BLaER1 (cell line): ENCODE results near the gene S1PR1.
"Not testable (repeated sequence)": the region's sequence is repeated elsewhere in the genome, so short reads cannot be mapped to it uniquely, and the experiment has no call there.

ENCODE experiments used
- H3K27ac ChIP-seq: shearing (Covaris generic); formaldehyde crosslinking; 2 replicates; pipeline ENCODE4 v1.8.1; 2022
- H3K27me3 ChIP-seq: shearing (Covaris generic); formaldehyde crosslinking; 2 replicates; pipeline ENCODE4 v1.8.1; 2022
- H3K36me3 ChIP-seq: shearing (Covaris generic); formaldehyde crosslinking; 2 replicates; pipeline ENCODE4 v1.8.1; 2022
- H3K4me1 ChIP-seq: shearing (Covaris generic); formaldehyde crosslinking; 2 replicates; pipeline ENCODE4 v1.8.1; 2022
- H3K4me2 ChIP-seq: shearing (Covaris generic); formaldehyde crosslinking; 2 replicates; pipeline ENCODE4 v1.8.1; 2022
- H3K4me3 ChIP-seq: shearing (Covaris generic); formaldehyde crosslinking; 2 replicates; pipeline ENCODE4 v1.8.1; 2022
- H3K9ac ChIP-seq: shearing (Covaris generic); formaldehyde crosslinking; 2 replicates; pipeline ENCODE4 v1.8.1; 2022
- H3K9me3 ChIP-seq: shearing (Covaris generic); formaldehyde crosslinking; 2 replicates; pipeline ENCODE4 v1.8.1; 2022
- H4K20me1 ChIP-seq: shearing (Covaris generic); formaldehyde crosslinking; 2 replicates; pipeline ENCODE4 v1.8.1; 2022
- Cebpa-rat ChIP-seq: shearing (Covaris generic); IDR thresholded peaks from 2 replicates; pipeline ENCODE4 v1.8.1; 2022

S1PR1 gene

DNA sequence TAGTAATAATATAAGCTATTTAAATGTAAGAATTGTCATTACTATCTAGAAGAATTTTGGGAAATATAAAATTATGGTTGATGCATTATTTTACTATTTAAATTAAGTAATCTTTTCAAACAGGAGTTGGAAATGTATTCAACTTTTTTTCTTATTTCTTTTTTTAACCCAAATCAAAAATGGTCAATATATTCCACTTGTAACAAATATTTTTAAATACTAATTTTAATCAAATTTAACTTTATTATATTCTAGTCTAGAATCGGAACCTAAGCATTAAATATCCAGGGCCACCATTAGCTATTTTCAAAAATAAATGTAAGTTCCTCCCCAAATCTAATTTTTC, 37.2 kb upstream of the S1PR1 start:
- H3K27ac ChIP-seq = no peak overlapping the region
- H3K4me3 ChIP-seq = no peak overlapping the region
- H3K9ac ChIP-seq = no peak overlapping the region
- H3K9me3 ChIP-seq = no peaks in the 10 kb centered on the region
- H3K27me3 ChIP-seq = no peaks in the 10 kb centered on the region
- peaks cover 11% of the 10 kb centered on the region for H3K4me1 ChIP-seq
- no peak for TF ChIP-seq Cebpa-rat
- no peaks in the 10 kb centered on the region for H3K36me3 ChIP-seq
- H3K4me2 ChIP-seq = peak overlapping the region; percentile 43
- no peaks in the 10 kb centered on the region for H4K20me1 ChIP-seq

DNA sequence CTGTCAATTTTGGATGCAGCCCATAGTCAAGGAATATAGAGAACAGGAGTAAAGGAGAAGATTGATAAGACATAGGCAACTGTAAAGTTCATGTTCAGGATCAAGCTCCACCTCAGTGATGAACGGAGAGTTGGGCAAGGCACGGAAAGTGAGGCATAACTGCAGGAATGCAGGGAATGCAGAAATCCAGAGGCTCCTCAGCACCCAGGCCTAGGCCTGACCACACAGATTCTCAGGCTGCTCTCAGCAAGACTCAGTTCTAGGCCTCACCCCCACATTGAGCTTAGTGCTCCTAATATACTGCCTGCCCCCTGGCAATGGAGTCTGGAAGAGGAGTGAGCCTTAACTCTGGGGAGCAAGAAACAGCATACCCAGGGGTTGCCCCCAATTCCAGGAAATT, 36.3 kb upstream of the S1PR1 start:
- Histone ChIP-seq H3K27me3 (no peaks in the 10 kb centered on the region), H4K20me1 (no peaks in the 10 kb centered on the region), H3K4me2 (no peak overlapping the region), H3K4me1 (peaks cover 11% of the 10 kb centered on the region), H3K36me3 (no peaks in the 10 kb centered on the region), H3K4me3 (no peak overlapping the region), H3K9ac (no peak overlapping the region), H3K27ac (no peak overlapping the region), H3K9me3 (no peaks in the 10 kb centered on the region)
- no peak for TF ChIP-seq Cebpa-rat

DNA sequence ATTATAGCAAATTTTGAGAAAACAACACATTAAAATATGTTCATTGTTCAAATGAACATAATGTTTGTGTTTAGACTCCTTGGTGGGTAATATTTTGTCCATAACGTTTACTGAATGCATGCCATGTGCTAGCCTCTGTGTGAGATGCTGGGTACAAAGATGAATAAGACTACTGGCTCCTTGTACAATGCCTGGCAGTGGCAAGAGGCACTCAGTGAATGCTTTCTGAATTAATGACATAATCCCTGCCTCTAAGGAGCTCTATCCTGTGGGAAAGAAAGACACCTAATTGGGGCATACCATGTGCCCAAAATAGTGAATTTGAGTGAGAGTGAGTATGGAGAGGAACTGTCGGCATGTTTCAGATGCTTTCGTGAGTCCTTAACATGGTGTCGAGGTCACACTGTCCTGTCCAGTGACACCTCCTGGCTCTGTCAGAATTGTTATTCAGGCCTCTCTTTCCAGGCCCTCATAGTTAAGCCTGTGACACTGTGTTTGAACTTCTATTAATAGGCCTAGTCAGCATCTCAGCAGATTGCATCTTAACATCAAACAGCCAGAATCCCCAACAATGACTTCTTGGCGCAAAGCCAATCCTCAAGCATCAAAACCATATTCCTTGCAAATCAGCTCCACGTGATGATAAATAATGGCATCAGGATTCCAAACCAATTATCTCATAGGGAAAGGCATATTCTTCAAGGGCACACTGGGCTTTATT, 32.8 kb upstream of the S1PR1 start:
- no peak overlapping the region for H3K27ac ChIP-seq
- no peak overlapping the region for H3K9ac ChIP-seq
- no peaks in the 10 kb centered on the region for H3K27me3 ChIP-seq
- H3K4me1 ChIP-seq = peaks cover 6% of the 10 kb centered on the region
- no peak for TF ChIP-seq Cebpa-rat
- no peaks in the 10 kb centered on the region for H4K20me1 ChIP-seq
- H3K9me3 ChIP-seq = no peaks in the 10 kb centered on the region
- H3K36me3 ChIP-seq = no peaks in the 10 kb centered on the region
- H3K4me2 ChIP-seq = no peak overlapping the region
- no peak overlapping the region for H3K4me3 ChIP-seq

DNA sequence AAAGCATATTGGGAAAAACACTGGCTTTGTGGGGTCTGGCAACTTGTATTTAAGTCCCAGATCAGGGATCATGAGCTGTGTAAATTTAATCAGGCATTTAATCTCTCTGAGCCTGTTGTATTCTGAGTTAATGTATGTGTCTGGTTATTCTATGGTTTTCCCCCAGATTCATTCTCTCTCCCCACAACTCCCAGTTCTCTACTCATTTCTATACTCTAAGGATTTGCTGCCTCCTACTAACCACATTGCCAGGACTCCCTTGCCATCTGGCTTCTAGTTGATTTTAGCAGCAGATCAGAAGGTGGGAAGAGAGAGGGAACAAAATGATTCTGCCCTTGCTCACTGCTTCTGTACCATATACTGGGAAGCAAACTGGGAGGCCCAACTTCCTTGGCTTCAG, 31.4 kb upstream of the S1PR1 start:
- H3K36me3 ChIP-seq = no peaks in the 10 kb centered on the region
- H3K4me2 ChIP-seq = no peak overlapping the region
- H3K27ac ChIP-seq = no peak overlapping the region
- H3K27me3 ChIP-seq = no peaks in the 10 kb centered on the region
- no peaks in the 10 kb centered on the region for H3K4me1 ChIP-seq
- no peak overlapping the region for H3K9ac ChIP-seq
- no peak for TF ChIP-seq Cebpa-rat
- no peaks in the 10 kb centered on the region for H4K20me1 ChIP-seq
- H3K9me3 ChIP-seq = no peaks in the 10 kb centered on the region
- no peak overlapping the region for H3K4me3 ChIP-seq

DNA sequence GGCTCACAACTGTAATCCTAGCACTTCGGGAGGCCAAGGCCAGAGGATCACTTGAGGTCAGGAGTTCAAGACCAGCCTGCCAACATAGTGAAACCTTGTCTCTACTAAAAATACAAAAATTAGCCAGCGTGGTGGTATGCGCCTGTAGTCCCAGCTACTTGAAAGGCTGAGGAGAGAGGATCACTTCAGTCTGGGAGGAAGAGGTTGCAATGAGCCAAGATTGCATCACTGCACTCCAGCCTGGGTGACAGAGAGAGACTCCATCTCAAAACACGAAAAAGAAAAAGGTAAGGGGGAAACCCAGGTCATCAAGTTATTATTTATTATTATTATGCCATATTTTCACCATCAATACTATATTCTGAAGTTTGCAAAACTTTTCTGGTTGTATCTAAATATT, 30.7 kb upstream of the S1PR1 start:
- H4K20me1 ChIP-seq, H3K4me2 ChIP-seq, H3K27ac ChIP-seq, H3K9me3 ChIP-seq, H3K4me1 ChIP-seq, H3K9ac ChIP-seq, H3K36me3 ChIP-seq, H3K27me3 ChIP-seq, H3K4me3 ChIP-seq: not testable (repeated sequence)

DNA sequence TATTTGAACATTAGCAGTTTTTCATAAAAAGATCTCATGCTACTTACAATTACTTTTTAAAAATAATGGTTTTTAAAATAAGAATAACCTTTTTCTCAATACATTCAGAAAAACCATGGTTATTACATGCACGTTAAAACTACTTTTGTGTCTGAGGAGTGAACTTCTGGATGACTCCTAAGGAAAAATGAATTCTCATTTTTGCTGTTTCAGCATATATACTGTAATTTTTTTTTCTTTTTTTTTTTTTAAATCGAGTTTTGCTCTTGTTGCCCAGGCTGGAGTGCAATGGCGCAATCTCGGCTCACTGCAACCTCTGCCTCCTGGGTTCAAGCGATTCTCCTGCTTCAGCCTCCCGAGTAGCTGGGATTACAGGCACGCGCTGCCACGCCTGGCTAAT, 29.5 kb upstream of the S1PR1 start:
- not testable (repeated sequence) for H3K27me3 ChIP-seq, H3K9me3 ChIP-seq, H3K4me2 ChIP-seq, H3K27ac ChIP-seq, H4K20me1 ChIP-seq, H3K36me3 ChIP-seq, H3K4me3 ChIP-seq, H3K4me1 ChIP-seq, H3K9ac ChIP-seq

DNA sequence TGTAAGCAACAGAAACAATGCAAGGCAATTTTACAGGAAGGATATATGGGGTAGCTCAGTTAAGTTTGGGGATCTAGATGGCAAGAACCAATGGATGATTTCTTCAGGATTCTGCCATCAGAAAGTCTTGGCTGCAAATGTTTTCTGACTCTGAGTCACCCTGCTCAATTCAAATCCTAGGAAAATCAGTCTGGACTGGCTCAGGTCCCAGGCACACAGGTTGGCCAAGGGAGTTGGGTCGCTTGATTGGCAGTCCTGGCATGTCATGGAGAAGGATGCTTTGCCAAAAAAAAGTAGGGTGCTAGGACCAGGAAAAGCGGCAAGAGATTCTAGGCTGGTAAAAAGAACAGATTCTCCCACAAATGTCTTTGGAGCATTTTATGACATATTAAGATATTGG, 28.9 kb upstream of the S1PR1 start:
- no peaks in the 10 kb centered on the region for H3K9me3 ChIP-seq
- H3K36me3 ChIP-seq = no peaks in the 10 kb centered on the region
- no peaks in the 10 kb centered on the region for H3K4me1 ChIP-seq
- H3K27me3 ChIP-seq = no peaks in the 10 kb centered on the region
- no peak overlapping the region for H3K4me3 ChIP-seq
- no peak for TF ChIP-seq Cebpa-rat
- no peaks in the 10 kb centered on the region for H4K20me1 ChIP-seq
- no peak overlapping the region for H3K27ac ChIP-seq
- no peak overlapping the region for H3K4me2 ChIP-seq
- no peak overlapping the region for H3K9ac ChIP-seq

DNA sequence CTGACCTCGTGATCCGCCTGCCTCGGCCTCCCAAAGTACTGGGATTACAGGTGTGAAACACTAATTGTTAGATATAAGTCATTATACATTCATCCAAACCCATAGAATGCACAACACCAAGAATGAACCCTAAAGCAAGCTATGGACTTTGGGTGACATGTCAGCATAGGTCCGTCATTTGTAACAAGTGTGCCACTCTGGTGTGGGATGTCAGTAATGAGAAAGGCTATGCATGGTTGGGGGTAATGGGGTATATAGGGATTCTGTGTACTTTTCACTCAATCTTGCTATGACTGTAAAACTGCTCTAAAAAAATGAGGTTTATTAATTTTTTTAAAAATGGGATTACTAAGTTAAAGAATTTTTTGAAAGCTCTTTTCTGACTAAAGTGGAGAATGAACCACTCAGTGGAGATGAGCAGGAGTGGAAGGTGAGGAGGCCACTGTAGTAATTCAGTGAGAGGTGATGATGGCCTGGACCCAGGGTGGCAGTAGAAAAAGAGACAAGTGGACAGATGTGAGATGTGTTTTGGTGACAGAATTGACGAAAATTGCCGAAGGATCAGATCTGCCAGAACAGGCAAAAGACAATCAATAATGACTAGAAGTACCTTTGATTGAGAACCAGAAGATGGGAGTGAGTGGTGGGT, 21.3 kb upstream of the S1PR1 start:
- Histone ChIP-seq H3K27ac (no peak overlapping the region), H3K9me3 (no peaks in the 10 kb centered on the region), H3K27me3 (no peaks in the 10 kb centered on the region), H4K20me1 (no peaks in the 10 kb centered on the region), H3K36me3 (no peaks in the 10 kb centered on the region), H3K4me3 (no peak overlapping the region), H3K4me1 (no peaks in the 10 kb centered on the region), H3K9ac (no peak overlapping the region), H3K4me2 (no peak overlapping the region)
- no peak for TF ChIP-seq Cebpa-rat

DNA sequence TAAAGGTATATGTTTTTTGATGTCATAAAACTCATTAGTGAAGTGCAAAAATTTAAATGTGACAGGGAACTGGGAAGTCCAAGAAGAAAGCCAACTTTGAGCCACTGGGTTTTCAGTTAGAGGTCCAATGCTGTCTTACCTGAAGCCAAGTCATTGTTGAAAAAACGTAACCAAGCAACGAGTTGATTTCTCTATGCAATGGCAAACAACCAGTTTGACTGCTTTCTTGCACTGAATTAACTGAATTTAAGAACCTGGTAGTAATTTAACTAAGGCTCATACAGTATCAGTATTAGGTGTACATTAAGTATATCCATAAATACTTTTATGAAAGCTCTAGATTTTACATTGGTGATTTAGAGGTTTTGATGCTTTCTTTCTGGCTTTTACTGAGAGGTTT, 20.2 kb upstream of the S1PR1 start:
- H4K20me1 ChIP-seq = no peaks in the 10 kb centered on the region
- H3K9ac ChIP-seq = no peak overlapping the region
- H3K36me3 ChIP-seq = no peaks in the 10 kb centered on the region
- no peaks in the 10 kb centered on the region for H3K9me3 ChIP-seq
- H3K4me2 ChIP-seq = no peak overlapping the region
- H3K4me3 ChIP-seq = no peak overlapping the region
- no peak for TF ChIP-seq Cebpa-rat
- H3K4me1 ChIP-seq = no peaks in the 10 kb centered on the region
- no peaks in the 10 kb centered on the region for H3K27me3 ChIP-seq
- no peak overlapping the region for H3K27ac ChIP-seq

DNA sequence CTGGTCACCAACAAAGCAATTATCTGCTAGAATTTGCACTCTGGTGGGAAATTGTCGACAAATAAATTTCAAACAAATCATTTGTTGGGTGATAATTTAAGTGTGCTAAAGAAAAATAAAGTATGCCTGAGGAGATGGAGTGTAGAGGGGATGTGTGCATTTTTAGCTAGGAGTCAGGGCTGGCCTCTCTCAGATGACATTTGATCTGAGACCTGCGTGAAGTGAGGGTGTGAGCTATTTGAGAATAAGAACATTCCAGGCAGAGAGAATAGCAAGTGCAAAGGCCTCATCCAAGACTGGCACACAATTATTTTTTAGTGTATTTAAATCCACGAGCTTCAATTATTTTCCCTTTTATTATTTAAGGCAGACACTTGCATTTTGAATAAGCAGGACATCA, 19.7 kb upstream of the S1PR1 start:
- Histone ChIP-seq H3K9me3 (no peaks in the 10 kb centered on the region), H3K9ac (no peak overlapping the region)
- no peak for TF ChIP-seq Cebpa-rat

DNA sequence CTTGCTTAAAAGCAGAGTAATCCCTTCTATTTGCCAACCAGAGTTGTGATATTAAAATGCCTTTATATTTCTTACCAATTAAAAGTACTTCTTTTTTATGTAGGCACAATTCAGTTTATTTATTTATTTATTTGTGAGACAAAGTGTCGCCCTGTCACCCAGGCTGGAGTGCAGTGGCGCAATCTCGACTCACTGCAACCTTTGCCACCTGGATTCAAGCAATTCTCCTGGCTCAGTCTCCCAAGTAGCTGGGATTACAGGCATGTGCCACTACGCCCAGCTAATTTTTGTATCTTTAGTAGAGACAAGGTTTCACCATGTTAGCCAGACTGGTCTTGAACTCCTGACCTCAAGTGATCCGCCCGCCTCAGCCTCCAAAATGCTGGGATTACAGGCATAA, 17.9 kb upstream of the S1PR1 start:
- not testable (repeated sequence) for H4K20me1 ChIP-seq, H3K4me2 ChIP-seq, H3K27me3 ChIP-seq, H3K9ac ChIP-seq, H3K4me1 ChIP-seq, H3K4me3 ChIP-seq, H3K27ac ChIP-seq, H3K9me3 ChIP-seq, H3K36me3 ChIP-seq

More for the DNA sequence above, 19.7 kb upstream of the S1PR1 start:
- H3K27me3 ChIP-seq = no peaks in the 10 kb centered on the region
- no peaks in the 10 kb centered on the region for H3K4me1 ChIP-seq
- H4K20me1 ChIP-seq = no peaks in the 10 kb centered on the region
- no peak overlapping the region for H3K4me2 ChIP-seq
- H3K36me3 ChIP-seq = no peaks in the 10 kb centered on the region
- no peak overlapping the region for H3K27ac ChIP-seq
- H3K4me3 ChIP-seq = no peak overlapping the region
